Activated T-helper 1 cell treated with anti-CD3 and anti-CD28 coated beads, Interleukin-12 subunit alpha, Interleukin-12 subunit beta, Interleukin-2, Interleukin-4 antibody, amounts not matched to agents 30 ng/mL and 10 ng/mL and 1 ng/mL, durations not matched to agents 14 hours and 24 hours and 36 hours (primary cell): ENCODE measurements around the gene FADS6. TPM values are rescaled to one million over a fixed set of nuclear protein-coding genes. Genes with fewer than 3 reads are reported as not detected.

ENCODE experiments used
- DNase-seq: peaks from one replicate; pipeline ENCODE4 v3.0.0; 2021; ENCODE audit warnings: low spot score
- H3K27ac Mint-ChIP-seq: one replicate; pipeline ENCODE4 v1.8.0; 2021; ENCODE audit warnings: mild to moderate bottlenecking, mixed read lengths
- H3K27me3 Mint-ChIP-seq: one replicate; pipeline ENCODE4 v1.8.0; 2022; ENCODE audit warnings: mild to moderate bottlenecking, moderate library complexity, mixed read lengths; ENCODE audit not compliant: insufficient read depth
- H3K36me3 Mint-ChIP-seq: one replicate; pipeline ENCODE4 v1.8.0; 2021; ENCODE audit warnings: low read depth, mixed read lengths
- H3K4me1 Mint-ChIP-seq: one replicate; pipeline ENCODE4 v1.8.0; 2021; ENCODE audit warnings: low read depth, mixed read lengths
- H3K4me3 Mint-ChIP-seq: one replicate; pipeline ENCODE4 v1.8.0; 2021; ENCODE audit warnings: mild to moderate bottlenecking, moderate library complexity, mixed read lengths
- H3K9me3 Mint-ChIP-seq: one replicate; pipeline ENCODE4 v1.8.0; 2021; ENCODE audit warnings: mixed read lengths
- intact Hi-C: fragments of 100-400 bp; cut with micrococcal nuclease; formaldehyde crosslinking; loops from one replicate; pipeline ENCODE4 v1.15.1; 2024
- total RNA-seq: library from RNA; stranded (reverse); gene quantifications from 2 replicates; pipeline ENCODE4 v1.2.3, GENCODE V29; 2022

The FADS6 gene
- total RNA-seq, 1 donor from 2014 or later = not detected

- Mint-ChIP-seq H3K9me3 (no peaks in the 10 kb centered on the region), H3K27me3 (peaks cover 23% of the 10 kb centered on the region), H3K4me3 (no peak overlapping the region), H3K27ac (no peak overlapping the region), H3K4me1 (no peaks in the 10 kb centered on the region), H3K36me3 (no peaks in the 10 kb centered on the region)
- intact Hi-C loops = no loop called here
- no peak for DNase-seq
Measured at GRCh38 chr17:74846621-74847020, 46.8 kb downstream of the FADS6 start.

GRCh38 chr17:74843352-74843627, 50.1 kb downstream of the FADS6 start:
- Mint-ChIP-seq H3K4me3 (no peak overlapping the region), H3K4me1 (peaks cover 8% of the 10 kb centered on the region), H3K36me3 (no peaks in the 10 kb centered on the region), H3K27ac (no peak overlapping the region), H3K9me3 (no peaks in the 10 kb centered on the region), H3K27me3 (peaks cover 23% of the 10 kb centered on the region)
- DNase-seq = no peak
- intact Hi-C loops = no loop called here

GRCh38 chr17:74842599-74843351, 50.7 kb downstream of the FADS6 start:
- no peak for DNase-seq
- H3K4me1 Mint-ChIP-seq = peaks cover 8% of the 10 kb centered on the region
- H3K36me3 Mint-ChIP-seq = no peaks in the 10 kb centered on the region
- peaks cover 23% of the 10 kb centered on the region for H3K27me3 Mint-ChIP-seq
- no peak overlapping the region for H3K27ac Mint-ChIP-seq
- intact Hi-C loops = no loop called here
- no peaks in the 10 kb centered on the region for H3K9me3 Mint-ChIP-seq
- H3K4me3 Mint-ChIP-seq = no peak overlapping the region

- no peak for DNase-seq
- H3K36me3 Mint-ChIP-seq = no peaks in the 10 kb centered on the region
- H3K4me1 Mint-ChIP-seq = peaks cover 8% of the 10 kb centered on the region
- intact Hi-C loops = no loop called here
- no peak overlapping the region for H3K4me3 Mint-ChIP-seq
- H3K27me3 Mint-ChIP-seq = peaks cover 23% of the 10 kb centered on the region
- H3K9me3 Mint-ChIP-seq = no peaks in the 10 kb centered on the region
- H3K27ac Mint-ChIP-seq = no peak overlapping the region
Measured at GRCh38 chr17:74842146-74842598, 51.3 kb downstream of the FADS6 start.

- peaks cover 23% of the 10 kb centered on the region for H3K27me3 Mint-ChIP-seq
- peaks cover 7% of the 10 kb centered on the region for H3K36me3 Mint-ChIP-seq
- H3K9me3 Mint-ChIP-seq = no peaks in the 10 kb centered on the region
- intact Hi-C loops = no loop called here
- no peak overlapping the region for H3K4me3 Mint-ChIP-seq
- H3K27ac Mint-ChIP-seq = no peak overlapping the region
- no peak for DNase-seq
- H3K4me1 Mint-ChIP-seq = peaks cover 8% of the 10 kb centered on the region
Measured at GRCh38 chr17:74840989-74841666, 52.3 kb downstream of the FADS6 start.

GRCh38 chr17:74839990-74840852, 53.2 kb downstream of the FADS6 start:
- DNase-seq = no peak

GRCh38 chr17:74838274-74838673, 55.2 kb downstream of the FADS6 start:
- intact Hi-C loops = no loop called here
- Mint-ChIP-seq H3K4me3 (no peak overlapping the region), H3K9me3 (no peaks in the 10 kb centered on the region), H3K36me3 (peaks cover 9% of the 10 kb centered on the region), H3K27me3 (peaks cover 12% of the 10 kb centered on the region), H3K27ac (no peak overlapping the region), H3K4me1 (peaks cover 8% of the 10 kb centered on the region)
- DNase-seq = no peak

More at GRCh38 chr17:74839990-74840852, 53.2 kb downstream of the FADS6 start:
- peaks cover 23% of the 10 kb centered on the region for H3K27me3 Mint-ChIP-seq
- H3K4me1 Mint-ChIP-seq = peaks cover 8% of the 10 kb centered on the region
- intact Hi-C loops = no loop called here
- peaks cover 9% of the 10 kb centered on the region for H3K36me3 Mint-ChIP-seq
- no peak overlapping the region for H3K27ac Mint-ChIP-seq
- H3K4me3 Mint-ChIP-seq = no peak overlapping the region
- no peaks in the 10 kb centered on the region for H3K9me3 Mint-ChIP-seq

GRCh38 chr17:74836691-74837467, 56.6 kb downstream of the FADS6 start:
- H3K4me1 Mint-ChIP-seq = peaks cover 8% of the 10 kb centered on the region
- peaks cover 6% of the 10 kb centered on the region for H3K27me3 Mint-ChIP-seq
- H3K9me3 Mint-ChIP-seq = no peaks in the 10 kb centered on the region
- H3K4me3 Mint-ChIP-seq = no peak overlapping the region
- H3K27ac Mint-ChIP-seq = no peak overlapping the region
- DNase-seq = no peak
- H3K36me3 Mint-ChIP-seq = peaks cover 9% of the 10 kb centered on the region
- intact Hi-C loops = no loop called here

GRCh38 chr17:74836191-74836590, 57.2 kb downstream of the FADS6 start:
- H3K4me3 Mint-ChIP-seq = no peak overlapping the region

GRCh38 chr17:74833501-74834377, 59.7 kb downstream of the FADS6 start:
- Mint-ChIP-seq H3K9me3 (no peaks in the 10 kb centered on the region), H3K36me3 (peaks cover 9% of the 10 kb centered on the region), H3K27ac (no peak overlapping the region), H3K4me3 (no peak overlapping the region), H3K27me3 (no peaks in the 10 kb centered on the region), H3K4me1 (no peaks in the 10 kb centered on the region)
- intact Hi-C loops = no loop called here
- DNase-seq = no peak

More at GRCh38 chr17:74836191-74836590, 57.2 kb downstream of the FADS6 start:
- peaks cover 8% of the 10 kb centered on the region for H3K4me1 Mint-ChIP-seq
- no peak overlapping the region for H3K27ac Mint-ChIP-seq
- H3K9me3 Mint-ChIP-seq = no peaks in the 10 kb centered on the region
- no peak for DNase-seq
- intact Hi-C loops = no loop called here
- peaks cover 4% of the 10 kb centered on the region for H3K27me3 Mint-ChIP-seq
- H3K36me3 Mint-ChIP-seq = peaks cover 9% of the 10 kb centered on the region

GRCh38 chr17:74832421-74832820, 61.0 kb downstream of the FADS6 start:
- intact Hi-C loops = no loop called here
- Mint-ChIP-seq H3K4me3 (no peak overlapping the region), H3K27me3 (no peaks in the 10 kb centered on the region), H3K9me3 (no peaks in the 10 kb centered on the region), H3K27ac (no peak overlapping the region), H3K4me1 (no peaks in the 10 kb centered on the region), H3K36me3 (peaks cover 9% of the 10 kb centered on the region)
- DNase-seq = no peak
